ENCODE results near the gene AWAT2. TPM values are rescaled to one million over a fixed set of nuclear protein-coding genes. Genes with fewer than 3 reads are reported as not detected.

Gene AWAT2
- total RNA-seq, 4 donors from 2014 or later, result not detected

DNA sequence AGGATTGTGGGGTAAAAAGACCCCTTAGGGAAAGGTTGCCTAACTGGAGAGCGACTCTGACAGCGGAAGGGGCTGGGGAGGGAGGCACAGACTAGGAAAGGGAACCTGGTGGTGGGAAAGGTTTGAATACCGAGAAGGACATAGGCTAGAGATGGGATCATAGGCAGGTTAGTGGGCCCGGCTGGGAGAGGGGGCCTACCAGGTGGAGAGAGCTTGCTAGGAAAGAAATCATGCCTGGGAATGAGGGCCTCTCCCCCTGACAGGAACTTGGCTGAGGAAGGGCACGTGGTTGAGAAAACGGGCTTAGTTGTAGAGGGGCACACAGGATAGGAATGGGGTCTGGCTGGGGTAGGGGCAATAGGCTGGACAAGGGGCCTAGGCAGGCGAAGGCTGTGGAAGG, 16.9 kb upstream of the AWAT2 start:
- TF ChIP-seq POLR2A (IDR thresholded peaks at IDR 0.05), result no peak
- no peak for TF ChIP-seq CTCF (IDR thresholded peaks at IDR 0.05)
- Histone ChIP-seq H3K9me3 (no peaks in the 10 kb centered on the region), H3K27me3 (no peaks in the 10 kb centered on the region), H3K27ac (no peak overlapping the region), H3K4me1 (no peaks in the 10 kb centered on the region), H3K36me3 (no peaks in the 10 kb centered on the region), H3K4me3 (no peak overlapping the region)
- DNase-seq, result no peak

GRCh38 chrX:70062961-70063550, 13.3 kb upstream of the AWAT2 start:
- DNase-seq, result no peak
- no peak for TF ChIP-seq POLR2A (IDR thresholded peaks at IDR 0.05)
- TF ChIP-seq CTCF (IDR thresholded peaks at IDR 0.05), result no peak
- no peaks in the 10 kb centered on the region for H3K4me1 ChIP-seq
- H3K4me3 ChIP-seq, result no peak overlapping the region
- H3K36me3 ChIP-seq, result no peaks in the 10 kb centered on the region
- H3K27ac ChIP-seq, result no peak overlapping the region
- H3K27me3 ChIP-seq, result no peaks in the 10 kb centered on the region
- no peaks in the 10 kb centered on the region for H3K9me3 ChIP-seq

DNA sequence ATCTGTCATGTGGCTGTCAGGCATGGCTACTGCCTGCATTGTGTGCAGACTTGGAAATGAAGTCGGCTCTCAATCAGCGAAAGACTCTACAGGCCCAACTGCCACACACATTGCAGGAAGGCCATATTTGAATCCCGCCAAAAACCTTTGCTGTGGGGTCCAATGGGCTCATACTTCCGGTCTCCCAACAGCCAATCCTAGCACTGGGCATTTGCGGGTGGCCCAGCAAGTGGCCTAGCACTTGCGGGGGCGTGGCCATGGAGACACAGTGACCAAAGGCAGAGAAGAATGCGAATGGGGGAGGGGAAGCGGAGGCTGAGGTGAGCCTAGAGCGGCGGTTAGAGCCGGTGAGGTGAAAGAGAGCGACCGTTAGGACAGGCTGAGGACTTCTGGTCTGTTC, 12.3 kb upstream of the AWAT2 start, which contains the start of gene OTUD6A:
OTUD6A (plus strand) TSS at position 382 of the 400 bp plus-strand sequence. CDS start 68 bp downstream, outside the sequence.
- DNase-seq, result no peak
- Histone ChIP-seq H3K27ac (no peak within 1 kb of the TSS), H3K27me3 (no peaks in the 10 kb centered on the region), H3K4me1 (no peaks in the 10 kb centered on the region), H3K4me3 (no peak within 1 kb of the TSS), H3K9me3 (no peaks in the 10 kb centered on the region), H3K36me3 (no peaks in the 10 kb centered on the region)
- TF ChIP-seq POLR2A (IDR thresholded peaks at IDR 0.05) (no peak), CTCF (IDR thresholded peaks at IDR 0.05) (no peak)

GRCh38 chrX:70054391-70054790, 4.7 kb upstream of the AWAT2 start:
- Histone ChIP-seq H3K27ac (no peak overlapping the region), H3K4me3 (no peak overlapping the region), H3K9me3 (no peaks in the 10 kb centered on the region), H3K4me1 (no peaks in the 10 kb centered on the region), H3K27me3 (no peaks in the 10 kb centered on the region), H3K36me3 (no peaks in the 10 kb centered on the region)
- no peak for TF ChIP-seq CTCF (IDR thresholded peaks at IDR 0.05)
- no peak for TF ChIP-seq POLR2A (IDR thresholded peaks at IDR 0.05)
- DNase-seq, result no peak

- Histone ChIP-seq H3K4me3 (no peak overlapping the region), H3K27me3 (no peaks in the 10 kb centered on the region), H3K27ac (no peak overlapping the region), H3K36me3 (no peaks in the 10 kb centered on the region), H3K4me1 (no peaks in the 10 kb centered on the region), H3K9me3 (no peaks in the 10 kb centered on the region)
- no peak for DNase-seq
- TF ChIP-seq CTCF (IDR thresholded peaks at IDR 0.05) (no peak), POLR2A (IDR thresholded peaks at IDR 0.05) (no peak)
These were observed 3.3 kb upstream of the AWAT2 start for GRCh38 chrX:70052895-70053615.
